ENCODE data around the gene RASGEF1C. TPM values are rescaled to one million over a fixed set of nuclear protein-coding genes. Genes with fewer than 3 reads are reported as not detected.

The RASGEF1C gene
- total and polyA plus RNA-seq, 4 donors = 4.4 to 9.7 (median 7.2) TPM

- no peaks in the 10 kb centered on the region for H3K27me3 ChIP-seq (ENCODE audit: control insufficient read depth, insufficient read depth, low read length)
These were observed 69.3 kb downstream of the RASGEF1C start for GRCh38 chr5:180139731-180140055.

GRCh38 chr5:180138976-180139730 is 69.9 kb downstream of the RASGEF1C start:
- Histone ChIP-seq H3K4me3 (ENCODE audit: low read depth, low read length) (no peak overlapping the region), H3K9me3 (ENCODE audit: control insufficient read depth, insufficient read depth, low read length) (no peaks in the 10 kb centered on the region), H3K36me3 (ENCODE audit: control insufficient read depth, insufficient read depth, low read length) (peaks cover 21% of the 10 kb centered on the region), H3K4me1 (ENCODE audit: control insufficient read depth, insufficient read depth, low read length) (peaks cover 53% of the 10 kb centered on the region), H3K27ac (ENCODE audit: low read depth, low read length) (no peak overlapping the region), H3K27me3 (ENCODE audit: control insufficient read depth, insufficient read depth, low read length) (no peaks in the 10 kb centered on the region)
- no peak for DNase-seq (ENCODE audit: low read depth in 4 of 6, low spot score in 6 of 6)
- 49% methylated on average over 9 of the region's 11 CpGs for WGBS (ENCODE audit: insufficient coverage)

More at GRCh38 chr5:180139731-180140055, 69.3 kb downstream of the RASGEF1C start:
- WGBS (ENCODE audit: insufficient coverage) = 74% methylated on average over 6 of the region's 6 CpGs
- no peaks in the 10 kb centered on the region for H3K9me3 ChIP-seq (ENCODE audit: control insufficient read depth, insufficient read depth, low read length)
- DNase-seq (ENCODE audit: low read depth in 4 of 6, low spot score in 6 of 6) = no peak
- H3K27ac ChIP-seq (ENCODE audit: low read depth, low read length) = no peak overlapping the region
- H3K4me3 ChIP-seq (ENCODE audit: low read depth, low read length) = no peak overlapping the region
- H3K36me3 ChIP-seq (ENCODE audit: control insufficient read depth, insufficient read depth, low read length) = peaks cover 21% of the 10 kb centered on the region
- peaks cover 53% of the 10 kb centered on the region for H3K4me1 ChIP-seq (ENCODE audit: control insufficient read depth, insufficient read depth, low read length)

- Histone ChIP-seq H3K36me3 (ENCODE audit: control insufficient read depth, insufficient read depth, low read length) (peaks cover 21% of the 10 kb centered on the region), H3K27me3 (ENCODE audit: control insufficient read depth, insufficient read depth, low read length) (no peaks in the 10 kb centered on the region), H3K9me3 (ENCODE audit: control insufficient read depth, insufficient read depth, low read length) (no peaks in the 10 kb centered on the region), H3K4me3 (ENCODE audit: low read depth, low read length) (no peak overlapping the region), H3K27ac (ENCODE audit: low read depth, low read length) (no peak overlapping the region), H3K4me1 (ENCODE audit: control insufficient read depth, insufficient read depth, low read length) (peaks cover 52% of the 10 kb centered on the region)
- WGBS (ENCODE audit: insufficient coverage) = 78% methylated on average over 12 of the region's 12 CpGs
- no peak for DNase-seq (ENCODE audit: low read depth in 4 of 6, low spot score in 6 of 6)
These were observed 70.6 kb downstream of the RASGEF1C start for GRCh38 chr5:180138214-180138975.

GRCh38 chr5:180137401-180138213 is 71.4 kb downstream of the RASGEF1C start:
- peaks cover 21% of the 10 kb centered on the region for H3K36me3 ChIP-seq (ENCODE audit: control insufficient read depth, insufficient read depth, low read length)
- no peaks in the 10 kb centered on the region for H3K27me3 ChIP-seq (ENCODE audit: control insufficient read depth, insufficient read depth, low read length)
- whole genome bisulfite sequencing (ENCODE audit: insufficient coverage) = 88% methylated on average over 24 of the region's 24 CpGs
- H3K9me3 ChIP-seq (ENCODE audit: control insufficient read depth, insufficient read depth, low read length) = no peaks in the 10 kb centered on the region
- H3K4me3 ChIP-seq (ENCODE audit: low read depth, low read length) = no peak overlapping the region
- H3K4me1 ChIP-seq (ENCODE audit: control insufficient read depth, insufficient read depth, low read length) = peaks cover 47% of the 10 kb centered on the region
- no peak overlapping the region for H3K27ac ChIP-seq (ENCODE audit: low read depth, low read length)
- DNase-seq (ENCODE audit: low read depth in 4 of 6, low spot score in 6 of 6) = no peak

GRCh38 chr5:180136630-180137381 is 72.2 kb downstream of the RASGEF1C start:
- H3K36me3 ChIP-seq (ENCODE audit: control insufficient read depth, insufficient read depth, low read length) = peaks cover 21% of the 10 kb centered on the region
- H3K4me1 ChIP-seq (ENCODE audit: control insufficient read depth, insufficient read depth, low read length) = peaks cover 46% of the 10 kb centered on the region
- no peaks in the 10 kb centered on the region for H3K27me3 ChIP-seq (ENCODE audit: control insufficient read depth, insufficient read depth, low read length)
- no peaks in the 10 kb centered on the region for H3K9me3 ChIP-seq (ENCODE audit: control insufficient read depth, insufficient read depth, low read length)
- no peak overlapping the region for H3K27ac ChIP-seq (ENCODE audit: low read depth, low read length)
- DNase-seq (ENCODE audit: low read depth in 4 of 6, low spot score in 6 of 6) = no peak
- 94% methylated on average over 38 of the region's 38 CpGs for WGBS (ENCODE audit: insufficient coverage)
- no peak overlapping the region for H3K4me3 ChIP-seq (ENCODE audit: low read depth, low read length)

GRCh38 chr5:180135967-180136629 is 72.9 kb downstream of the RASGEF1C start:
- no peaks in the 10 kb centered on the region for H3K9me3 ChIP-seq (ENCODE audit: control insufficient read depth, insufficient read depth, low read length)
- no peak for DNase-seq (ENCODE audit: low read depth in 4 of 6, low spot score in 6 of 6)
- H3K4me3 ChIP-seq (ENCODE audit: low read depth, low read length) = no peak overlapping the region
- no peaks in the 10 kb centered on the region for H3K27me3 ChIP-seq (ENCODE audit: control insufficient read depth, insufficient read depth, low read length)
- 97% methylated on average over 38 of the region's 43 CpGs for WGBS (ENCODE audit: insufficient coverage)
- peaks cover 42% of the 10 kb centered on the region for H3K4me1 ChIP-seq (ENCODE audit: control insufficient read depth, insufficient read depth, low read length)
- peaks cover 21% of the 10 kb centered on the region for H3K36me3 ChIP-seq (ENCODE audit: control insufficient read depth, insufficient read depth, low read length)
- H3K27ac ChIP-seq (ENCODE audit: low read depth, low read length) = no peak overlapping the region

GRCh38 chr5:180135128-180135955 is 73.7 kb downstream of the RASGEF1C start:
- Histone ChIP-seq H3K27me3 (ENCODE audit: control insufficient read depth, insufficient read depth, low read length) (no peaks in the 10 kb centered on the region), H3K4me3 (ENCODE audit: low read depth, low read length) (no peak overlapping the region), H3K36me3 (ENCODE audit: control insufficient read depth, insufficient read depth, low read length) (peaks cover 21% of the 10 kb centered on the region), H3K9me3 (ENCODE audit: control insufficient read depth, insufficient read depth, low read length) (no peaks in the 10 kb centered on the region), H3K27ac (ENCODE audit: low read depth, low read length) (no peak overlapping the region), H3K4me1 (ENCODE audit: control insufficient read depth, insufficient read depth, low read length) (peaks cover 37% of the 10 kb centered on the region)
- DNase-seq (ENCODE audit: low read depth in 4 of 6, low spot score in 6 of 6) = peak in 1 of 6 donors; percentile 12
- WGBS (ENCODE audit: insufficient coverage) = 72% methylated on average over 10 of the region's 13 CpGs

- peaks cover 21% of the 10 kb centered on the region for H3K36me3 ChIP-seq (ENCODE audit: control insufficient read depth, insufficient read depth, low read length)
- no peaks in the 10 kb centered on the region for H3K9me3 ChIP-seq (ENCODE audit: control insufficient read depth, insufficient read depth, low read length)
- no peaks in the 10 kb centered on the region for H3K27me3 ChIP-seq (ENCODE audit: control insufficient read depth, insufficient read depth, low read length)
- no peak overlapping the region for H3K27ac ChIP-seq (ENCODE audit: low read depth, low read length)
- H3K4me3 ChIP-seq (ENCODE audit: low read depth, low read length) = no peak overlapping the region
- DNase-seq (ENCODE audit: low read depth in 4 of 6, low spot score in 6 of 6) = no peak
- H3K4me1 ChIP-seq (ENCODE audit: control insufficient read depth, insufficient read depth, low read length) = peaks cover 33% of the 10 kb centered on the region
- WGBS (ENCODE audit: insufficient coverage) = 95% methylated on average over 7 of the region's 9 CpGs
These were observed 75.0 kb downstream of the RASGEF1C start for GRCh38 chr5:180133971-180134508.

Measured in spinal cord (tissue), 10 donors.